Measurements from ENCODE around the gene A4GALT.
"Not testable (repeated sequence)": the region's sequence is repeated elsewhere in the genome, so short reads cannot be mapped to it uniquely, and the experiment has no call there.

A4GALT gene

DNA sequence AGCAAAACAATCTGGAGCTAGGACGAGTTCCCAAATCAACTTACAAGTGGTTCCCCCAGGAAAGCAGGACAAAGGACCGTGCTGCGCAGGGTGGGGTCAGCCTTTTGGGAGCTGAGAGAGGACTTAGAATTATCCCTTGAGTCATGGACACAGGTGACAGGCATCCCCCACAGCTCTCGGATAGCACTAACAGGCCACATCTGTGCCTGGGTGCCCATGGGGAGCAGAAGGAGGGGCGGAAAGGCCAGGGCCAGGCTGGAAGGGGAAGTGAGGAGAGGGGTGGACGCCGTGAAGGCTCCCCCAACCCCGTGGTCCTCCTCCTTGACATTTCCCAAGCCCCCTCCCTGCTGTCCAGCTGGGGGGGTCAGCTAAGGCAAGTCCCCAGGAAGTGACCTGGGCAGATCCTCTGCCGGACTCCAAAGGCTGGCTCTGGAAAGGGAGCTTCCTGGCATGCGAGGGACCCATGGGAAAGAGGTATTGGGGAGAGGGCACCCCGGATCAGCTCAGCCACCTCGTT lies 31.6 kb upstream of the A4GALT start:
- no peak overlapping the region for H3K4me3 ChIP-seq (ENCODE audit: low read depth, low read length)
- TF ChIP-seq, protein P1, sequence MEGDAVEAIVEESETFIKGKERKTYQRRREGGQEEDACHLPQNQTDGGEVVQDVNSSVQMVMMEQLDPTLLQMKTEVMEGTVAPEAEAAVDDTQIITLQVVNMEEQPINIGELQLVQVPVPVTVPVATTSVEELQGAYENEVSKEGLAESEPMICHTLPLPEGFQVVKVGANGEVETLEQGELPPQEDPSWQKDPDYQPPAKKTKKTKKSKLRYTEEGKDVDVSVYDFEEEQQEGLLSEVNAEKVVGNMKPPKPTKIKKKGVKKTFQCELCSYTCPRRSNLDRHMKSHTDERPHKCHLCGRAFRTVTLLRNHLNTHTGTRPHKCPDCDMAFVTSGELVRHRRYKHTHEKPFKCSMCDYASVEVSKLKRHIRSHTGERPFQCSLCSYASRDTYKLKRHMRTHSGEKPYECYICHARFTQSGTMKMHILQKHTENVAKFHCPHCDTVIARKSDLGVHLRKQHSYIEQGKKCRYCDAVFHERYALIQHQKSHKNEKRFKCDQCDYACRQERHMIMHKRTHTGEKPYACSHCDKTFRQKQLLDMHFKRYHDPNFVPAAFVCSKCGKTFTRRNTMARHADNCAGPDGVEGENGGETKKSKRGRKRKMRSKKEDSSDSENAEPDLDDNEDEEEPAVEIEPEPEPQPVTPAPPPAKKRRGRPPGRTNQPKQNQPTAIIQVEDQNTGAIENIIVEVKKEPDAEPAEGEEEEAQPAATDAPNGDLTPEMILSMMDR (conservative IDR thresholded peaks at IDR 0.05; ENCODE audit: low read depth, low read length), result no peak
- no peak for DNase-seq (ENCODE audit: low read depth)

DNA sequence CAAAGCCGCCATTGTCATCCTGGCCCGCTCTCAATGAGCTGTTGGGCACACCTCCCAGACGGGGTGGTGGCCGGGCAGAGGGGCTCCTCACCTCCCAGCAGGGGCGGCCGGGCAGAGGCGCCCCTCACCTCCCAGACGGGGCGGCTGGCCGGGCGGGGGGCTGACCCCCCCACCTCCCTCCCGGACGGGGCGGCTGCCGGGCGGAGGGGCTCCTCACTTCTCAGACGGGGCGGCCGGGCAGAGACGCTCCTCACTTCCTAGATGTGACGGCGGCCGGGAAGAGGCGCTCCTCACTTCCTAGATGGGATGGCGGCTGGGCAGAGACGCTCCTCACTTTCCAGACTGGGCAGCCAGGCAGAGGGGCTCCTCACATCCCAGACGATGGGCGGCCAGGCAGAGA lies 29.8 kb upstream of the A4GALT start:
- DNase-seq (ENCODE audit: low read depth); H3K4me3 ChIP-seq (ENCODE audit: low read depth, low read length): not testable (repeated sequence)

DNA sequence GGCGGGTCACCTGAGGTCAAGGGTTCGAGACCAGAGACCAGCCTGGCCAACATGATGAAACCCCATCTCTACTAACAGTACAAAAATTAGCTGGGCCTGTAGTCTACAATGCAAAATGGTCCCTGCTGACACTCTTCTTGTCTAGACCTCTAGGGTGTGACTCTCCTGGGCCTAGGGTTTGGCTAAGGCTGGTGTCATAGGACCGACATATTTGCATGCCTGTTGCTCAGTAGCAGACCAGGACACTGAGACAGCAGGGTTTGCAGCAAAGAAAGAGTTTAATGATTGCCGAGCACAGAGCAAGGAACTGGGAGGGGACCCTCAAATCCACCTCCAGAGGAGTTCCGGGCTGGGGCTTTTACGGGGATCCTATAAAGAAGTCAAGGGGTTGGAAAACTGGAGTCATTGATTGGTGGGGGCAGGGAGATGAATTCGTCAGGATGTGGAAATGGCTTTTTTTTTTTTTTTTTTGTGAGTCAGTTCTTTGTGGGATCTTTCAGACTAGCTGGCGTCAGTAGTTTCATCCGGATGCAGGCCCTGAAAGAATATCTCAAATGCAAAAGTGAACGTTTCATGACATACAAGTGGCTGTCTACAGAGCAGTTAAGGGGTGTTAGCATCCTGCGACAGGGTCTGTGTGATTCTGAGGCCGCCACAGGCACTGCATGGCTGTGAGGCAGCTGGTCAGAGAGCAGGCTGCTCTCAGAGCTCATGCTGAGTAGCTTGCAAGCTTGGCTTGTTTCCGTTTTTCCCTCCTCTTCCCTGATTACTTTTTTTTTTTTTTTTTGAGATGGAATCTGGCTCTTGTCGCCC lies 27.2 kb upstream of the A4GALT start:
- peak; percentile 69 for DNase-seq (ENCODE audit: low read depth)

DNA sequence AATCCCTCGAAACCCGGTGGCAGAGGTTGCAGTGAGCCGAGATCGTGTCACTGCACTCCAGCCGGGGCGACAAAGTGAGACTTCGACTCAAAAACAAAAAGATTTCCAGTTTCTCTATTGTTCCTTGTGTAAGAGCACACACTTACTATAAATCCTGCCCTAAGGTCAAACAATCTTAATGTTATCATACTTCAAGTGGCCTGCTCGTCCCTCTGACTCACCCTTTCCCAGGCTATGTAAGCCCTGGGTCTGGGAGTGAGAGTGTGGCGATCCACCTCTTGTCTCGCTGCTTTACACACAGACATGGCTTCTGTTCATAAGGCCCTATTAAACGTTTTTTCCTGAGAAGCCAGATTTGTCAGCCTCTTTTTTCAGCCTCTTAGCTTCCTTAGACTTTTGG lies 24.4 kb upstream of the A4GALT start:
- DNase-seq (ENCODE audit: low read depth), result no peak
- TF ChIP-seq, protein P1 (conservative IDR thresholded peaks at IDR 0.05; ENCODE audit: low read depth, low read length), result no peak
- H3K4me3 ChIP-seq (ENCODE audit: low read depth, low read length), result no peak overlapping the region

More for the DNA sequence above, 27.2 kb upstream of the A4GALT start:
- H3K4me3 ChIP-seq (ENCODE audit: low read depth, low read length), result no peak overlapping the region
- TF ChIP-seq, protein P1 (conservative IDR thresholded peaks at IDR 0.05; ENCODE audit: low read depth, low read length), result no peak

DNA sequence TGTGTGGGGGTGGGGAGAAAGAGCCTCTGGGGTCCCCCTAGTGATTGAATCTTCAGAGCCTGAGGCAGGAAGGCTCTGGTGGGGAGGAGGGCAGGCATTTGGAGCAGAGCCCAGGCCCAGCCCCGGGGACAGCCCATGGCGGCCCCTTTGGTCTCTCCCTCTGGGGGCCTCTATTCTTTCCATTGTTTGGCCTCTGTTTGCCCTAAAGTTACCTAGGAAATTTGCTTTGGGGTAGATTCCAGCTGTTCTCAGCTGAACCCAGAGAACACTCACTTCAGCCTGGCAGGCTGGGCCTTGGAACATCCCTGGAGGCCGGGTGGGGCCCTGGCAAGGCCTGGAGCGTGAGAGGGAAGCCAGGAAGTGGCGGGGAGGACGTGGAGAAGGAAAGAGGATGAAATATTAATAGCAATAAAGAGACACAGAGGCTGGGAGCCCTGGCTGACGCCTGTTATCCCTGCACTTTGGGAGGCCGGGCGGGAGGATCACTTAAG lies 22.9 kb upstream of the A4GALT start:
- DNase-seq (ENCODE audit: low read depth), result peak; percentile 47
- TF ChIP-seq, protein P1 (conservative IDR thresholded peaks at IDR 0.05; ENCODE audit: low read depth, low read length), result no peak
- no peak overlapping the region for H3K4me3 ChIP-seq (ENCODE audit: low read depth, low read length)

DNA sequence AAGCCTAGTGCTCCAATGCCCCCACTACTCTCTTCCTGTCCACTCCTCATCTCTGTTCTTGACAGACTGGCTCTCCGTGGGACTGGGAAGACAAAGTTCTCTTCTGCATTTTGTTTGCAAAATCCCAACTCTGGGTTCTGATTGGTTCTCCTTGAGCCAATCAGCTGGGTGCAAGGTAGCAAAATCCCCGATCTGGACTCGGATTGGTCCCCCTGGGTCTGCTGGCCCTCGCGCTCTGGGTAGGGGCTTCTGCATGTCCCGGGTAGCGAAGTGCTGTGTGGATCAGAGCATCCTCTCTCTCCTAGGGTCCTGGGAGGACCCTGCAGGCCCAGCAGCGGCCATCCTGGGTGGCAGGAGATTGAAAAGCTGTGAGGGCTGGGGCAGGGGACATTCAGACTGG lies 22.3 kb upstream of the A4GALT start:
- H3K4me3 ChIP-seq (ENCODE audit: low read depth, low read length), result no peak overlapping the region
- DNase-seq (ENCODE audit: low read depth), result no peak
- TF ChIP-seq, protein P1 (conservative IDR thresholded peaks at IDR 0.05; ENCODE audit: low read depth, low read length), result no peak

DNA sequence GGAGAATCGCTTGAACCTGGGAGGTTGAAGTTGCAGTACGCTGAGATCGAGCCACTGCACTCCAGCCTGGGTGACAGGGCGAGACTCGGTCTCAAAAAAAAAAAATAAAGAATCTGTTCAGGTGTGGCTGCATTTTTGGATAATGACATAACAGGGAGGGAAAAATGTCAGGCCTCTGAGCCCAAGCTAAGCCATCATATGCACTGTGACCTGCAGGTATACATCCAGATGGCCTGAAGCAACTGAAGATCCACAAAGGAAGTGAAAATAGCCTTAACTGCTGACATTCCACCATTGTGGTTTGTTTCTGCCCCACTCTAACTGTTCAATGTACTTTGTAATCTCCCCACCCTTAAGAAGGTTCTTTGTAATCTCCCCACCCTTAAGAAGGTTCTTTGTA lies 19.6 kb upstream of the A4GALT start:
- DNase-seq (ENCODE audit: low read depth); H3K4me3 ChIP-seq (ENCODE audit: low read depth, low read length): not testable (repeated sequence)

DNA sequence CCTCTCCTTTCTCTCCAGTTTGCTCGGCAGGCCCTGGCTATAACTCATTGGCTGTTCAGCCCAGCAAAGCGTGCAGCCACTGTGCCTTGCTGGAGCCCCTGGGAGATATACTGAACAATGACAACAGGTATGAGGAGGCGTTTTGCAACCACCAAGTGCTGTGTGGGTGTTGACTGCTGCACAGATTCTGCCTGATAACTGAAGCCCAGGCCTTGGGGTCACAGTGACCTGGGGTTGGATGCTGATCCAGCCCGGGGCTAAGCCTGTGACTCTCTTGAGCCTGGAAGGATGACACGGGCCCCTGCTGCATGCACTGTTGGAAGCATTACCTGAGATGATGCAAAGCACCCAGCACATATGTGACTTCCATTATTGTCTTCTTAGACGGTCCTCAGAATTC lies 13.7 kb upstream of the A4GALT start:
- TF ChIP-seq, protein P1 (conservative IDR thresholded peaks at IDR 0.05; ENCODE audit: low read depth, low read length), result no peak
- DNase-seq (ENCODE audit: low read depth), result no peak
- no peak overlapping the region for H3K4me3 ChIP-seq (ENCODE audit: low read depth, low read length)

DNA sequence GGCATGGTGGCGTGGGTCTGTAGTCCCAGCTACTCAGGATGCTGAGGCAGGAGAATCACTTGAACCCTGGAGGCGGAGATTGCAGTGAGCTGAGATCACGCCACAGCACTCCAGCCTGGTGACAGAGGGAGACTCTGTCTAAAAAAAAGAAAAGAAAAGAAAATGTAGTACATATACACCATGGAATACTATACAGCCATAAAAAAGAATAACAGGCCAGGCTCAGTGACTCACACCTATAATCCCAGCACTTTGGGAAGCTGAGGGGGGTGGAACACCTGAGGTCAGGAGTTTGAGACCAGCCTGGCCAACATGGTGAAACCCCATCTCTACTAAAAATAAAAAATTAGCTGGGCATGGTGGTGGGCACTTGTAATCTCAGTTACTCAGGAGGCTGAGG lies 12.7 kb upstream of the A4GALT start:
- DNase-seq (ENCODE audit: low read depth); H3K4me3 ChIP-seq (ENCODE audit: low read depth, low read length): not testable (repeated sequence)
